ENCODE results near the gene OLFM1. TPM values are rescaled to one million over a fixed set of nuclear protein-coding genes. Genes with fewer than 3 reads are reported as not detected.

OLFM1 gene
- total and polyA plus RNA-seq, 2 of the 4 experiments (the other 2 are of a cell fraction), result 0.36 to 0.38 TPM

DNA sequence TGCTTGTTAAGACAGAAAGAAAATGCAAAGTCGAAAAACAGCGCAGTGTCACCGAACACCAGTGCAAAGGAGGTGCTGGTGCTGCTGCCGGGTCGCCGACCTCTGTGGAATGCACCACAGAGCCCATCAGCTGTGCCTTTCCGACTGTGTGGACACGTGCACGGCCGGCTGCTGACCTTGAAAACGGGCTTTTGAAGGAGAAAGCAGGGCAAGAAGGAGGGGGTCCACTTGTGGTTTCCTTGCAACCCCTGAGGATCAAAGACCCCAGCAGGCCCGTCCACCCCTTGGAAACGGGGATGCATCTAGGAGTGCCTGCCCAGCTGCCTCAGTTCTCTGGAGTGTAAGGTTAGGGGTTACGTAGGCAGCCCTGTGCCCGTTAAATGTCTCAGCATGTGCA, 6.2 kb upstream of the OLFM1 start:
- Histone ChIP-seq H4K5ac (ENCODE audit: low read depth, low read length) (no peak overlapping the region), H3K18ac (ENCODE audit: low read depth, low read length) (no peak overlapping the region), H3K27me3 (ENCODE audit: control insufficient read depth, insufficient read depth, low read length) (peaks cover 37% of the 10 kb centered on the region), H3K23ac (ENCODE audit: low read depth, low read length) (no peak overlapping the region), H3K14ac (replicated peaks; ENCODE audit: low read depth, low read length) (no peak overlapping the region), H3K27ac (ENCODE audit: insufficient read depth, low read length) (no peak overlapping the region), H3K36me3 (ENCODE audit: control insufficient read depth, insufficient read depth, low read length) (no peaks in the 10 kb centered on the region), H3K4me3 (ENCODE audit: insufficient read depth, low read depth, low read length) (no peak overlapping the region), H2AK9ac (replicated peaks; ENCODE audit: low read depth, low read length, poor library complexity) (no peak overlapping the region), H3K9me1 (ENCODE audit: insufficient read depth, low read length) (no peaks in the 10 kb centered on the region), H2BK20ac (ENCODE audit: low read depth, low read length) (no peak overlapping the region), H3K4me1 (ENCODE audit: control insufficient read depth, insufficient read depth, low read length) (no peaks in the 10 kb centered on the region), H3K4ac (ENCODE audit: low read depth, low read length) (no peak overlapping the region), H2AK5ac (ENCODE audit: low read depth, low read length) (no peak overlapping the region), H2AFZ (replicated peaks; ENCODE audit: low read length, poor library complexity) (no peak overlapping the region), H2BK15ac (ENCODE audit: low read depth, low read length) (no peak overlapping the region), H3K79me1 (ENCODE audit: low read depth in 1 of 2, low read length in 2 of 2) (no peaks in the 10 kb centered on the region), H3K9ac (ENCODE audit: low read depth, low read length) (no peak overlapping the region), H4K8ac (ENCODE audit: low read depth in 2 of 2, low read length in 2 of 2) (no peak overlapping the region), H2BK5ac (ENCODE audit: low read depth, low read length, poor library complexity, severe bottlenecking) (no peak overlapping the region), H3K4me2 (ENCODE audit: low read depth, low read length) (no peak overlapping the region), H3K9me3 (ENCODE audit: control insufficient read depth, insufficient read depth, low read length) (no peaks in the 10 kb centered on the region), H4K20me1 (ENCODE audit: insufficient read depth, low read length) (no peaks in the 10 kb centered on the region), H2BK120ac (ENCODE audit: low read depth, low read length) (no peak overlapping the region), H3K56ac (ENCODE audit: extremely low read depth, insufficient read depth, low read length) (no peak overlapping the region), H4K91ac (ENCODE audit: insufficient read depth, low read depth, low read length) (no peak overlapping the region)
- BruUV-seq (replicated peaks), result no TSS peak
- no peak for DNase-seq
- dilution Hi-C loops (cut with HindIII; ENCODE audit: low sequenced_read_pairs, unreplicated experiment), result no loop called here
- in situ Hi-C loops (cut with MboI; ENCODE audit: low sequenced_read_pairs), result no loop called here
- ChIA-PET POLR2A (ENCODE audit: unreplicated experiment) (no interaction called here), CTCF (no interaction called here)
- ATAC-seq (ENCODE audit: low read depth), result no peak
- WGBS, 2 experiments (ENCODE audit: extremely low coverage in 2 of 2, insufficient read length in 1 of 2), result 28% methylated on average over 5 of the region's 15 CpGs; no CpG with 5 or more reads in 1 of the 2 experiments
- no peak for TF ChIP-seq RCOR1 (IDR thresholded peaks at IDR 0.05; ENCODE audit: insufficient replicate concordance, low read length)
- no peak for TF ChIP-seq FOS (IDR thresholded peaks at IDR 0.05; ENCODE audit: low read depth, low read length)
- no peak for TF ChIP-seq MAZ (IDR thresholded peaks at IDR 0.05; ENCODE audit: borderline replicate concordance, low read depth, low read length)
- no peak for TF ChIP-seq NFE2L2 (IDR thresholded peaks at IDR 0.05; ENCODE audit: low read depth, low read length)
- no peak for TF ChIP-seq SMC3 (IDR thresholded peaks at IDR 0.05; ENCODE audit: low read depth, low read length)
- TF ChIP-seq, protein P1, sequence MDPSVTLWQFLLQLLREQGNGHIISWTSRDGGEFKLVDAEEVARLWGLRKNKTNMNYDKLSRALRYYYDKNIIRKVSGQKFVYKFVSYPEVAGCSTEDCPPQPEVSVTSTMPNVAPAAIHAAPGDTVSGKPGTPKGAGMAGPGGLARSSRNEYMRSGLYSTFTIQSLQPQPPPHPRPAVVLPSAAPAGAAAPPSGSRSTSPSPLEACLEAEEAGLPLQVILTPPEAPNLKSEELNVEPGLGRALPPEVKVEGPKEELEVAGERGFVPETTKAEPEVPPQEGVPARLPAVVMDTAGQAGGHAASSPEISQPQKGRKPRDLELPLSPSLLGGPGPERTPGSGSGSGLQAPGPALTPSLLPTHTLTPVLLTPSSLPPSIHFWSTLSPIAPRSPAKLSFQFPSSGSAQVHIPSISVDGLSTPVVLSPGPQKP (IDR thresholded peaks at IDR 0.05; ENCODE audit: borderline replicate concordance, low read depth, low read length), result no peak
- TF ChIP-seq CEBPB (IDR thresholded peaks at IDR 0.05; ENCODE audit: low read depth, low read length), result no peak
- TF ChIP-seq BHLHE40 (IDR thresholded peaks at IDR 0.05; ENCODE audit: low read depth, low read length), result no peak
- no peak for TF ChIP-seq MXI1 (IDR thresholded peaks at IDR 0.05; ENCODE audit: borderline replicate concordance, low read depth, low read length)
- TF ChIP-seq, protein P2, sequence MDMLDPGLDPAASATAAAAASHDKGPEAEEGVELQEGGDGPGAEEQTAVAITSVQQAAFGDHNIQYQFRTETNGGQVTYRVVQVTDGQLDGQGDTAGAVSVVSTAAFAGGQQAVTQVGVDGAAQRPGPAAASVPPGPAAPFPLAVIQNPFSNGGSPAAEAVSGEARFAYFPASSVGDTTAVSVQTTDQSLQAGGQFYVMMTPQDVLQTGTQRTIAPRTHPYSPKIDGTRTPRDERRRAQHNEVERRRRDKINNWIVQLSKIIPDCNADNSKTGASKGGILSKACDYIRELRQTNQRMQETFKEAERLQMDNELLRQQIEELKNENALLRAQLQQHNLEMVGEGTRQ (IDR thresholded peaks at IDR 0.05; ENCODE audit: low read depth, low read length), result no peak
- TF ChIP-seq POLR2A (IDR thresholded peaks at IDR 0.05; ENCODE audit: low read depth, low read length), result no peak
- intact Hi-C loops (cut with micrococcal nuclease), result no loop called here

Data from IMR-90 (cell line).